K562 treated with DMSO at 1 percent for 24 hours (cell line): Measurements from ENCODE around the gene TRIM63. TPM values are rescaled to one million over a fixed set of nuclear protein-coding genes. Genes with fewer than 3 reads are reported as not detected.

ENCODE experiments used
- total RNA-seq: library from RNA; unstranded; fragments of 300-600 nt; gene quantifications from 2 replicates; pipeline ENCODE4 v1.2.3, GENCODE V29; 2022; ENCODE audit warnings: low read depth; ENCODE audit not compliant: insufficient read depth

Gene TRIM63
- 0.20 TPM in 1 of 2 replicates, not detected in the other for total RNA-seq

DNA sequence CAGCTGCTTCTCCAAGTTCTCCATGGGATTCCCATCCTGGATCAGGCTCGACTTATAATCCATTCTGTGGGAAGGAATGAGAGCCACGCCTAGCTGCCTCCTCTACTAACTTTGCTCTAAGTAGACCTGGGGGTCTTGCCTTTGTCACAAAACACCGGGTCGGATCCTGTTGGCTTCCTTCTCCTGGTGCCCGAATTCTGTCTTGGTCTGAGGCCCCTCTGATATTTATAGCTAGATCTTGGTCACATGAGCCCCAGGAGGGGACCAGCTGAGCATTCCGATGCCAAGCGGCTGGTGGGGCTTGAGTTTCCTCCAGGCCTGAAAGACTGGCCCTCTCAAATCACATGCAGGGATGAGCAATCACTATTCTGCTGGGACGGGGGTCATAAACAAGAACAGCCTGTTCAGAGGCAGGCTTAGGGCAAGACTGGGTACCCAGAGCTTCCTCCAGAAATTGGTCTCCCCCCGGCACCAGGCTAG, at the start of gene TRIM63:
TSS of gene TRIM63 (minus strand) at position 199 of the 480 bp plus-strand sequence. CDS start at position 63, 136 bp downstream.

GRCh38 chr1:26111530-26112406, 44.3 kb upstream of the TRIM63 start, which contains the start of gene PDIK1L:
TSS of gene PDIK1L (plus strand) at chr1:26111824. CDS start at chr1:26114309, 2,485 bp downstream.

DNA sequence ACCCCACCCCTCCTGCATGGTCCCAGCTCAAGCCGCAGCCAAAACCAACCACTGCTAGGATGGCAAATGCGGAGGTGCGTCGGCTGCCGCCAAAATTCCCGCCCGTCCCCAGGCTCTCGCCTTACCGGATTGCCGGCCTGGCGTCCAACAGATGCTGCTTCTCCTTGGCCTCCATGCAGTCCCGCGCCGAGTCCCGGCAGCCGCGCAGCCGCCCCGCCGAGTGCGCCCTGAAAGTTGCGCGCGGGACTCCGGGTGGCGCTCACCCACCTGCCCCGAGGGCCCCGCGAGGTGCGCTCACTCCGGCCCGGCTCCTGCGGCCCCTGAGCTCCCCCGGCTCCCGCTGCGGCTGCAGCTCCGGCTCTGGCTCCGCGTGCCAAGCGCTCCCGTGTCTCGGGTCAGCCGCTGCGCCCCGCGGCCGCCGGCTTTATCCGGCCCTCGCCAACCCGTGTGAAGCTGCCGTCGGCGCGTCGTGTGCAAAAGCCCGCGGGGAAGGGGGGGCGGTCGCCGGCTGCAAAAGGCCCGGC, 21.6 kb downstream of the TRIM63 start, which contains the start of gene SLC30A2:
TSS of gene SLC30A2 (minus strand) at position 397 of the 524 bp plus-strand sequence. CDS start at position 175, 222 bp downstream.

GRCh38 chr1:26021647-26022403, 45.6 kb downstream of the TRIM63 start, which contains the start of gene EXTL1:
TSS of gene EXTL1 (plus strand) at chr1:26021775. CDS start at chr1:26022647, 872 bp downstream.

Other genes with a start within 250 kb of the TRIM63 start
- gene MTFR1L, start 247.7 kb downstream of the TRIM63 start, total RNA-seq, result 61.3 and 65.4 TPM in 2 replicates
- 19.5 and 20.1 TPM in 2 replicates for gene AUNIP, start 208.2 kb downstream of the TRIM63 start, total RNA-seq
- gene PAQR7, start 191.9 kb downstream of the TRIM63 start, total RNA-seq, result 5.6 and 6.9 TPM in 2 replicates
- 377 and 421 TPM in 2 replicates for gene STMN1, start 161.2 kb downstream of the TRIM63 start, total RNA-seq
- gene PAFAH2, start 69.6 kb downstream of the TRIM63 start, total RNA-seq, result 10.2 and 11.5 TPM in 2 replicates
- 0.38 and 0.78 TPM in 2 replicates for gene EXTL1, start 45.9 kb downstream of the TRIM63 start, total RNA-seq
- not detected in 2 replicates for gene SLC30A2, start 21.5 kb downstream of the TRIM63 start, total RNA-seq
- 9.6 and 10.9 TPM in 2 replicates for gene PDIK1L, start 44.2 kb upstream of the TRIM63 start, total RNA-seq
- 0.37 and 0.91 TPM in 2 replicates for gene FAM110D, start 91.4 kb upstream of the TRIM63 start, total RNA-seq
- not detected in 2 replicates for gene C1orf232, start 101.3 kb upstream of the TRIM63 start, total RNA-seq
- 101 and 116 TPM in 2 replicates for gene ZNF593, start 102.3 kb upstream of the TRIM63 start, total RNA-seq
- 0.92 TPM in 1 of 2 replicates, not detected in the other for gene ZNF593OS, start 104.2 kb upstream of the TRIM63 start, total RNA-seq
- 0.59 and 1.3 TPM in 2 replicates for gene CNKSR1, start 109.9 kb upstream of the TRIM63 start, total RNA-seq
- not detected in 2 replicates for gene CATSPER4, start 123.0 kb upstream of the TRIM63 start, total RNA-seq
- 68.9 and 78.3 TPM in 2 replicates for gene CEP85, start 166.6 kb upstream of the TRIM63 start, total RNA-seq
- 67.9 and 75.6 TPM in 2 replicates for gene SH3BGRL3, start 212.5 kb upstream of the TRIM63 start, total RNA-seq
- gene UBXN11, start 239.0 kb upstream of the TRIM63 start, total RNA-seq, result 21.7 and 22.2 TPM in 2 replicates